SU-DHL-6 (cell line): ENCODE results near the gene YRDC.

Experiments
- EZH2phosphoT487 ChIP-seq: fragments of 200-600 bp; sonication (generic), shearing (Covaris generic); conservative IDR thresholded peaks from 2 replicates; pipeline ENCODE4 v1.6.1; 2018; ENCODE audit warnings: mild to moderate bottlenecking, antibody characterized with exemption, low read length, moderate library complexity, mixed read lengths
- TF ChIP-seq, protein P1 (sequence below): fragments of 200-600 bp; sonication (generic); IDR thresholded peaks from one replicate; pipeline ENCODE4 v1.5.1; 2017; ENCODE audit warnings: antibody characterized with exemption, mild to moderate bottlenecking, low read length, moderate library complexity; ENCODE audit not compliant: insufficient read depth, poor library complexity, severe bottlenecking

DNA sequence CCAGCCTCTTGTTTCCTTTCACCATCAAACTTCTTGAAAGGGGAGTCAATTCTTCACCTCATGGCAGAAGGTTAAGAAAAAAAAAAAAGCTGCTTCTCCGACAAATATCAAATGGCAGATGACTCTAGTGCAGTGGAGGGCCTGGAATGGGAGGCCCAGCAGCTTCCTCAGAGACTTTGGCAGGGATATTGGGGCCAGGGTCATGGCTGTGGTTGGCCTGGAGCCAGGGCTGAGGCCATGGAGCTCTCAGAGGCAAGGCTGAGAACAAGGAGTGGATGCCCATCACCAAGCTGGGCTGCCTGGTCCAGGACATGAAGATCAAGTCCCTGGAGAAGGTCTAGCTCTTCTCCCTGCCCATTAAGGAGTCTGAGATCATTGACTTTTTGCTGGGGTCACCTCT, 32.7 kb upstream of the YRDC start:
- TF ChIP-seq, protein P1, sequence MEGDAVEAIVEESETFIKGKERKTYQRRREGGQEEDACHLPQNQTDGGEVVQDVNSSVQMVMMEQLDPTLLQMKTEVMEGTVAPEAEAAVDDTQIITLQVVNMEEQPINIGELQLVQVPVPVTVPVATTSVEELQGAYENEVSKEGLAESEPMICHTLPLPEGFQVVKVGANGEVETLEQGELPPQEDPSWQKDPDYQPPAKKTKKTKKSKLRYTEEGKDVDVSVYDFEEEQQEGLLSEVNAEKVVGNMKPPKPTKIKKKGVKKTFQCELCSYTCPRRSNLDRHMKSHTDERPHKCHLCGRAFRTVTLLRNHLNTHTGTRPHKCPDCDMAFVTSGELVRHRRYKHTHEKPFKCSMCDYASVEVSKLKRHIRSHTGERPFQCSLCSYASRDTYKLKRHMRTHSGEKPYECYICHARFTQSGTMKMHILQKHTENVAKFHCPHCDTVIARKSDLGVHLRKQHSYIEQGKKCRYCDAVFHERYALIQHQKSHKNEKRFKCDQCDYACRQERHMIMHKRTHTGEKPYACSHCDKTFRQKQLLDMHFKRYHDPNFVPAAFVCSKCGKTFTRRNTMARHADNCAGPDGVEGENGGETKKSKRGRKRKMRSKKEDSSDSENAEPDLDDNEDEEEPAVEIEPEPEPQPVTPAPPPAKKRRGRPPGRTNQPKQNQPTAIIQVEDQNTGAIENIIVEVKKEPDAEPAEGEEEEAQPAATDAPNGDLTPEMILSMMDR = no peak
- TF ChIP-seq EZH2phosphoT487 = no peak
